Spleen (tissue), 11 donors: ENCODE measurements around the gene OR2M5. TPM values are rescaled to one million over a fixed set of nuclear protein-coding genes. Genes with fewer than 3 reads are reported as not detected.

ENCODE experiments used
- DNase-seq: peaks from one replicate; pipeline ENCODE4 v3.0.0-alpha.2; 2020
- H3K27ac ChIP-seq, 8 donors: fragments of 200-600 bp; sonication (generic) in 7 of 8; 1 replicate in 4 of 8; 2 replicates in 4 of 8; pipeline versions ENCODE4 v1.5.0 to v1.8.0; 2016 to 2021; ENCODE audit warnings: inconsistent platforms in 4 of 8, mild to moderate bottlenecking in 4 of 8, moderate library complexity in 1 of 8
- H3K27me3 ChIP-seq, 7 donors: fragments of 200-600 bp; sonication (generic) in 6 of 7; replicated peaks in 1 of 7; 1 replicate in 4 of 7; 2 replicates in 3 of 7; pipeline versions ENCODE4 v1.5.0 to v1.8.0; 2016 to 2021; ENCODE audit warnings: inconsistent platforms in 3 of 7, mild to moderate bottlenecking in 1 of 7
- H3K36me3 ChIP-seq, 6 donors: fragments of 200-600 bp; sonication (generic) in 5 of 6; 1 replicate in 4 of 6; 2 replicates in 2 of 6; pipeline versions ENCODE4 v1.5.0 to v1.8.0; 2016 to 2021; ENCODE audit warnings: inconsistent platforms in 2 of 6
- H3K4me1 ChIP-seq, 6 donors: fragments of 200-600 bp; sonication (generic) in 5 of 6; 1 replicate in 3 of 6; 2 replicates in 3 of 6; pipeline versions ENCODE4 v1.5.0 to v1.8.0; 2016 to 2021; ENCODE audit warnings: inconsistent platforms in 3 of 6
- H3K4me3 ChIP-seq, 8 donors: fragments of 200-600 bp; sonication (generic) in 7 of 8; 1 replicate in 4 of 8; 2 replicates in 4 of 8; pipeline versions ENCODE4 v1.5.0 to v1.8.0; 2016 to 2021; ENCODE audit warnings: inconsistent platforms in 4 of 8, mild to moderate bottlenecking in 4 of 8, moderate library complexity in 2 of 8
- H3K9me3 ChIP-seq, 8 donors: fragments of 200-600 bp; sonication (generic) in 7 of 8; 1 replicate in 4 of 8; 2 replicates in 4 of 8; pipeline versions ENCODE4 v1.5.0 to v1.8.0; 2016 to 2021; ENCODE audit warnings: inconsistent platforms in 4 of 8
- CTCF ChIP-seq, 11 experiments: fragments of 200-600 bp in 7 of 11; fragments of 450-650 bp in 4 of 11; sonication (generic) in 4 of 11; IDR thresholded peaks in 8 of 11; conservative IDR thresholded peaks in 3 of 11; 1 replicate in 7 of 11; 2 replicates in 4 of 11; pipeline versions ENCODE4 v1.4.0 to v1.8.0; 2016 to 2021; ENCODE audit warnings: antibody characterized with exemption in 11 of 11, inconsistent platforms in 4 of 11, mild to moderate bottlenecking in 1 of 11
- POLR2A ChIP-seq, 3 donors: fragments of 450-650 bp; IDR thresholded peaks; one replicate each; pipeline ENCODE4 v1.5.1; 2017; ENCODE audit warnings: antibody characterized with exemption in 3 of 3, mild to moderate bottlenecking in 1 of 3
- POLR2AphosphoS5 ChIP-seq, 3 donors: sonication (generic); formaldehyde crosslinking; IDR thresholded peaks; one replicate each; pipeline ENCODE4 v1.5.1; 2017; ENCODE audit warnings: antibody characterized with exemption in 3 of 3
- WGBS, 5 donors: extraction: QIAGEN DNeasy Blood & Tissue Kit in 3 of 5; methylation state at CpG; one replicate each; pipeline versions ENCODE4 v1.1.5 to v1.1.7; 2013 to 2018; 5-methylcytosine and 5-hydroxymethylcytosine counted together
- intact Hi-C: fragments of 100-400 bp; cut with DNase I; formaldehyde crosslinking; loops from one replicate; pipeline ENCODE4 v1.15.0; 2023; ENCODE audit warnings: low total_unique reads
- polyA plus RNA-seq, 3 donors: library from polyadenylated mRNA; stranded (reverse); fragments of 200-250 nt; gene quantifications; one replicate each; pipeline ENCODE4 v1.2.1, GENCODE V29; 2013
- total RNA-seq, 7 donors: library from RNA; depleted of rRNA in 3 of 7; stranded (reverse); fragments of >200 nt in 3 of 7; fragmentation: NEBNext Ultra II Directional in 4 of 7; extraction: Animal tissue kit (Norgen Biotek cat#: 25700) in 4 of 7; gene quantifications; one replicate each; pipeline versions ENCODE4 v1.1.0 to v1.2.1, GENCODE V29; 2016 to 2021
- donor health status: healthy with polysubstance abuse.
- donor health status: DM: no; HTN: no; CAD: no; lungs with moderate emphysema.
- donor health status: DM: no; HTN: no; CAD: no.
- donor health status: Bipolar disorder and iron deficiency.
- donor health status: healthy.
- donor health status: DM: no; HTN: no; CAD: no.
- donor health status: DM: yes; HTN: yes; CAD: no.

Gene OR2M5
- total and polyA plus RNA-seq, 10 donors = not detected

DNA sequence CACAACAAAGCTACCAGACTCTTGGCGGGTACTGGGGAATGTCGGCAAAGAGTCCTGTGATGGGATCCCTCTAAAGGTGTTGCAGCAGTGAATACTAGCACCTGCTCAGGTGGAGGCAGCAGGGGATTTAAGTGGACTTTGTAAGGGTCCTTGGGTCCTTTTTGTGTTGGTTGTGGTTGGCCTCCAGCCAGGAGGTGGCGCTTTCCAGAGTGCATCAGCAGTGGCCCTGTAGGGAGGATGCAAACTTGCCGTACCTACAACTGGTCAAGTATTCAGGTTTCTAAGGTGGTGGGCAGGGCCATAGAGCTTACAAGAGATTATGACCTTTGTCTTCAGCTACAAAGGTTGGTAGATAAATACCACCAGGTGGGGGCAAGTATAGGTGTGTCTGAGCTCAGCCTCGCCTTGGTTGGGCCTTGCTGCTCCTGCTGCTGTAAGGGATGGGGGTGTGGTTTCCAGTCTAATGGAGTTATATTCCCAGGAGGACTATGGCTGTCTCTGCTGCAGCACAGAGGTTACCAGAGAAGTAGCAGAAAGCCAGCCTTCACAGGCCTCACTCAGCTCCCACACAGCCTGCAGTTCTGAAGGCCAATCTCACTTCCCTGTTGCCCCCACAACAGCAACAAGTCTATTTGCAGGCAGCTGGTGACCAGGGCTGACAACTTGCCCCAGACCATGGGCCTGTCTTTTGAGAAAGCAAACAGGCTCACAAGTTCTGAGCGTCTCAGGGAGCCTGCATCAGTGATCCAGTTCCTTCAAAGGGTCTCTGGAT lies 7.3 kb downstream of the OR2M5 start:
- peak; percentile 61 for DNase-seq
- no peaks in the 10 kb centered on the region for H3K36me3 ChIP-seq
- TF ChIP-seq POLR2A (IDR thresholded peaks at IDR 0.05) (no peak), POLR2AphosphoS5 (IDR thresholded peaks at IDR 0.05) (no peak), CTCF (IDR thresholded peaks at IDR 0.05 in 8 of 11, conservative IDR thresholded peaks at IDR 0.05 in 3 of 11) (no peak)
- H3K9me3 ChIP-seq = peaks cover 0 to 16% (median 9%) of the 10 kb centered on the region in 8 donors
- intact Hi-C loops = no loop called here
- whole genome bisulfite sequencing, 5 donors = 76 to 88% (median 84%) methylated on average over 4 to 6 of the region's 6 CpGs
- H3K4me1 ChIP-seq = no peaks in the 10 kb centered on the region
- H3K27ac ChIP-seq = no peak overlapping the region
- H3K4me3 ChIP-seq = no peak overlapping the region
- no peaks in the 10 kb centered on the region for H3K27me3 ChIP-seq

GRCh38 chr1:248155927-248156326 lies 11.0 kb downstream of the OR2M5 start:
- DNase-seq = no peak
- Histone ChIP-seq H3K36me3 (no peaks in the 10 kb centered on the region), H3K9me3 (no peaks in the 10 kb centered on the region), H3K4me1 (no peaks in the 10 kb centered on the region), H3K27me3 (no peaks in the 10 kb centered on the region), H3K27ac (no peak overlapping the region), H3K4me3 (no peak overlapping the region)
- TF ChIP-seq CTCF (IDR thresholded peaks at IDR 0.05 in 8 of 11, conservative IDR thresholded peaks at IDR 0.05 in 3 of 11) (no peak), POLR2AphosphoS5 (IDR thresholded peaks at IDR 0.05) (no peak), POLR2A (IDR thresholded peaks at IDR 0.05) (no peak)
- 31 to 100% (median 81%) methylated on average over 1 of the region's 1 CpG for WGBS, 5 donors
- intact Hi-C loops = no loop called here

DNA sequence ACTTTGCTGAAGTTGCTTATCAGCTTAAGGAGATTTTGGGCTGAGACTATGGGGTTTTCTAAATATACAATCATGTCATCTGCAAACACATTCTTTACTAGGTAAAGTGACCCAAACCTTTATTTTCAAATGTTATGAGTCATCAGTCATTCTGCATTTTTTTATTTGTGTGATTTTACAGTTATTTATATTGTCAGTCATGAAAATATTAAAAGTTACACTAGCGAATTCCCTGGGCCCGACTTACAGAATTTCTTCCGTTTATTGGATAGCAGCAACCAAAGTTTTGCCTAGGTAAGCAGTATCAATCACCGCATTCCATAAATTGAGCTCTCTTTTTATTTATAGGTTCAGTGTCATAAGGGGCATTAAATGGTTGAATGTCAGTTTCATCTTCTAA lies 13.8 kb downstream of the OR2M5 start:
- no peaks in the 10 kb centered on the region for H3K4me1 ChIP-seq
- WGBS, 5 donors = 84 to 92% (median 91%) methylated on average over 4 of the region's 4 CpGs
- DNase-seq = no peak

More for the DNA sequence above, 13.8 kb downstream of the OR2M5 start:
- H3K4me3 ChIP-seq = no peak overlapping the region
- no peak overlapping the region for H3K27ac ChIP-seq
- intact Hi-C loops = no loop called here
- H3K36me3 ChIP-seq = no peaks in the 10 kb centered on the region
- no peaks in the 10 kb centered on the region for H3K27me3 ChIP-seq
- H3K9me3 ChIP-seq = no peaks in the 10 kb centered on the region
- TF ChIP-seq POLR2A (IDR thresholded peaks at IDR 0.05) (no peak), CTCF (IDR thresholded peaks at IDR 0.05 in 8 of 11, conservative IDR thresholded peaks at IDR 0.05 in 3 of 11) (no peak), POLR2AphosphoS5 (IDR thresholded peaks at IDR 0.05) (no peak)
